Panc1 (cell line): Measurements from ENCODE around the gene DPYSL3. TPM values are rescaled to one million over a fixed set of nuclear protein-coding genes. Genes with fewer than 3 reads are reported as not detected.

Experiments used
- ATAC-seq: fragments of 200-7000 bp; cut with Tn5 transposase; 2 replicates; pipeline ENCODE4 v1.9.1; 2020; ENCODE audit warnings: mild to moderate bottlenecking, moderate library complexity
- BruUV-seq: library from RNA; stranded (reverse); fragments of 400-500 nt; replicated peaks from 2 replicates; lab custom pipeline; 2021; lab: Mats Ljungman, UMichigan
- CTCF ChIA-PET: fragments of 300-600 bp; sonication (Branson Sonifier 250); formaldehyde crosslinking; loops from one replicate; lab custom pipeline; 2022; ENCODE audit warnings: antibody characterized with exemption; lab: Charles Lee
- POLR2A ChIA-PET: fragments of 300-600 bp; sonication (Branson Sonifier 250); formaldehyde crosslinking; loops from one replicate; lab custom pipeline; 2022; ENCODE audit warnings: antibody characterized with exemption; lab: Charles Lee
- DNase-seq: peaks from one replicate; pipeline ENCODE4 v3.0.0-alpha.2; 2010; ENCODE audit warnings: low read depth, low spot score
- H3K27ac ChIP-seq: 2 replicates; pipeline ENCODE4 v1.5.1; 2011; ENCODE audit warnings: mild to moderate bottlenecking, low read length, inconsistent platforms
- H3K27me3 ChIP-seq: fragments of 200-500 bp; sonication (Bioruptor generic); 2 replicates; pipeline ENCODE4 v1.6.0; 2014; ENCODE audit warnings: low read length, inconsistent platforms; ENCODE audit not compliant: control insufficient read depth, insufficient read depth
- H3K36me3 ChIP-seq: fragments of 200-500 bp; sonication (Bioruptor generic); 2 replicates; pipeline ENCODE4 v1.5.1; 2014; ENCODE audit warnings: inconsistent platforms, mild to moderate bottlenecking, low read length, moderate library complexity; ENCODE audit not compliant: control insufficient read depth, insufficient read depth
- H3K4me1 ChIP-seq: 2 replicates; pipeline ENCODE4 v1.5.1; 2011; ENCODE audit warnings: inconsistent platforms, mild to moderate bottlenecking, low read length, moderate library complexity; ENCODE audit not compliant: control insufficient read depth, insufficient read depth
- H3K4me3 ChIP-seq, 2 experiments: 2 replicates each; pipeline ENCODE4 v1.5.1; 2011 to 2012; ENCODE audit warnings: low read depth in 2 of 2, low read length in 2 of 2, mild to moderate bottlenecking in 2 of 2, inconsistent platforms in 1 of 2, moderate library complexity in 1 of 2
- H3K9me3 ChIP-seq: fragments of 200-500 bp; sonication (Bioruptor generic); 2 replicates; pipeline ENCODE4 v1.5.1; 2014; ENCODE audit warnings: low read depth, mild to moderate bottlenecking, inconsistent platforms, low read length, moderate library complexity; ENCODE audit not compliant: control insufficient read depth, insufficient read depth
- CTCF ChIP-seq: fragments of 450-650 bp; IDR thresholded peaks from 2 replicates; pipeline ENCODE4 v1.5.1; 2017; ENCODE audit warnings: mild to moderate bottlenecking
- POLR2AphosphoS5 ChIP-seq: IDR thresholded peaks from 2 replicates; pipeline ENCODE4 v1.6.1; 2012; ENCODE audit warnings: mild to moderate bottlenecking, low read depth, low read length, moderate library complexity
- REST ChIP-seq, 2 experiments: IDR thresholded peaks; 2 replicates each; pipeline ENCODE4 v1.6.1; 2011 to 2012; ENCODE audit warnings: low read depth in 2 of 2, control low read depth in 1 of 2, low read length in 1 of 2, mild to moderate bottlenecking in 1 of 2, moderate library complexity in 1 of 2; ENCODE audit not compliant: insufficient read depth in 1 of 2
- SIN3A ChIP-seq: IDR thresholded peaks from 2 replicates; pipeline ENCODE4 v1.6.1; 2012; ENCODE audit warnings: low read depth, mild to moderate bottlenecking, low read length, moderate library complexity, borderline replicate concordance; ENCODE audit not compliant: insufficient read depth
- in situ Hi-C: cut with HindIII; loops from 2 replicates; pipeline ENCODE4 v1.10.0; 2016; ENCODE audit warnings: low sequenced_read_pairs, low pct_unique_long_range_greater_than_20kb
- intact Hi-C: fragments of 100-400 bp; cut with micrococcal nuclease; formaldehyde crosslinking; loops from one replicate; pipeline ENCODE4 v1.10.0; 2022; ENCODE audit not compliant: unreplicated experiment
- total RNA-seq: library from RNA; stranded (reverse); gene quantifications from one replicate; pipeline ENCODE4 v1.2.1, GENCODE V29; 2021; ENCODE audit not compliant: unreplicated experiment

Gene DPYSL3
- total RNA-seq, 1 experiment from 2014 or later: 1.1 TPM

DNA sequence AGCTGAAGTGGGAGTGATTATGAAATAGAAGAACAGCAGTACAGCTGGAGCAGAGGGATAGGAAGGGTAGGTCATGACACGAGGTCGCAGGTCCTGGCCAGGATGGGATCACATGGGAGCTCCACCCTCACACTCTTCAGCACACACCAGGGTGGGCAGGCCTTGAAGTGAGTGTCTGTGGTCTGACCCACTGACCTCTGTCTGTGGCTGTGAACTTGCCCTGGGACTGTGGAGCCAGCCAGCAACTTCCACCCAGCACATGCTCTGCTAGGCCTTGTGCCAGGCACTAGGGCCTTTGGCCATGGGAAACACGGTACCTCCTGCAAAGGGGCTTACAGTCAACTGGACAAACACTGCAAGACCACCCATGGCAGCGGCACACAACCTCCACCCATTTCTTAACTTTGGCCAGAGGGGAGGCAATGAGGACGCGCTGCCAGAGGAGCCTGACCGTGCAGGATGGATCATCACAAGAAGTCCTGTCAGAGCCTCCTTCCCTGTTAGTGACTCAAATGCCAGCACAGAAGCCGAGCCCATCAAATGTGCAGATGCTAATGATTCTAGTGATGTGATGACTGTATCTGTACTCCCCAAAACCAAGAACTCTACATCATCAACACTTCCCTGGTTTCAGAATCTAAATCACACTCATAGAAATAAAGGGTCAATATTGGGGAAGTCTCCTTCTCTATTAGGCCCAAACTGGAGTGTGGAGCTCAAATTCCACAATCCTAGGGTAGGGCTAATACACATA is 113.6 kb downstream of the DPYSL3 start:
- ATAC-seq: no peak
- POLR2A ChIA-PET: no interaction called here
- in situ Hi-C loops (no loop called here), intact Hi-C loops (no loop called here)
- no peak overlapping the region for H3K27ac ChIP-seq
- no peaks in the 10 kb centered on the region for H3K27me3 ChIP-seq
- no peak for DNase-seq
- H3K9me3 ChIP-seq: no peaks in the 10 kb centered on the region
- no peak for TF ChIP-seq POLR2AphosphoS5
- TF ChIP-seq SIN3A: no peak
- no peak for TF ChIP-seq REST (IDR thresholded peaks at IDR 0.05; ENCODE audit: insufficient read depth in 1 of 2, low read depth in 2 of 2, low read length in 1 of 2)
- CTCF ChIA-PET: no interaction called here
- H3K36me3 ChIP-seq: no peaks in the 10 kb centered on the region
- BruUV-seq: no TSS peak
- no peaks in the 10 kb centered on the region for H3K4me1 ChIP-seq
- no peak overlapping the region for H3K4me3 ChIP-seq

- CTCF ChIA-PET: no interaction called here
- POLR2A ChIA-PET: no interaction called here
- no peaks in the 10 kb centered on the region for H3K9me3 ChIP-seq
- intact Hi-C loops: no loop called here
- no peaks in the 10 kb centered on the region for H3K27me3 ChIP-seq
- no peaks in the 10 kb centered on the region for H3K4me1 ChIP-seq
- no peak overlapping the region for H3K27ac ChIP-seq
- ATAC-seq: no peak
- no peak overlapping the region for H3K4me3 ChIP-seq
- no peak for DNase-seq
- in situ Hi-C loops: no loop called here
- no TSS peak for BruUV-seq
- TF ChIP-seq SIN3A (no peak), POLR2AphosphoS5 (no peak), CTCF (peak; percentile 42)
- no peaks in the 10 kb centered on the region for H3K36me3 ChIP-seq
Observed at GRCh38 chr5:147393874-147394672, 115.8 kb downstream of the DPYSL3 start.

DNA sequence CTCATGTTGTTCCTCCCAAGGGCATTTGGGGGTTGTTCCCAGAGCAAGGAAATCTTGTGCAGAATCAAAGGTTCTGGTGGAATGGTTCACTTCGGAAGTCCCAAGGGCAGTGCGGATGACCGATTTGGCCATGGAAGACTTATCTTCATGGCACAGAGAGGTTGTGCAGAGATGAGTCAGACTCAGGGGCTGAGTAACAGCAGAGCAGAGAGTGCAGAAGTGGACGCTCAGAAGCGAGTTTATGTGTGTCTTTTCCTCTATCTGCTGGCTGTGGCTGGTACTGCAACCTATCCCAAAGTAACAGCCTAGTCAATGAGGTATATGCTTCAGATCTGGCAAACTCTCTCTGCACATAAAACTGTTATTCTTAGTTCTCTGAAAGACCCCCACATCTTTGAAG is 118.1 kb downstream of the DPYSL3 start:
- no peaks in the 10 kb centered on the region for H3K9me3 ChIP-seq
- no peaks in the 10 kb centered on the region for H3K27me3 ChIP-seq
- no peak overlapping the region for H3K4me3 ChIP-seq
- in situ Hi-C loops: no loop called here
- no peaks in the 10 kb centered on the region for H3K36me3 ChIP-seq
- ChIA-PET CTCF (no interaction called here), POLR2A (no interaction called here)
- intact Hi-C loops: no loop called here
- peak; percentile 80 for ATAC-seq
- H3K4me1 ChIP-seq: no peaks in the 10 kb centered on the region
- peak; percentile 48; the same call in 1 of the 2 replicates for TF ChIP-seq CTCF
- no peak for TF ChIP-seq SIN3A
- H3K27ac ChIP-seq: no peak overlapping the region
- no TSS peak for BruUV-seq
- peak; percentile 33 for DNase-seq
